GM12873 (cell line): Measurements from ENCODE around the gene ZNF106.

ENCODE experiments used
- CTCF ChIP-seq: IDR thresholded peaks from 2 replicates; pipeline ENCODE4 v1.5.1; 2012; ENCODE audit warnings: low read depth, mild to moderate bottlenecking, moderate library complexity, low read length, control low read depth; ENCODE audit not compliant: insufficient read depth; ENCODE audit errors: missing control alignments

The ZNF106 gene

GRCh38 chr15:42507514-42507913 is 16.6 kb upstream of the ZNF106 start:
- TF ChIP-seq CTCF, result no peak

- TF ChIP-seq CTCF, result no peak
These were observed 13.7 kb upstream of the ZNF106 start for GRCh38 chr15:42504631-42505030.

GRCh38 chr15:42503825-42504224 is 12.9 kb upstream of the ZNF106 start:
- no peak for TF ChIP-seq CTCF

- no peak for TF ChIP-seq CTCF
These were observed 11.5 kb upstream of the ZNF106 start for GRCh38 chr15:42502477-42502876.

GRCh38 chr15:42499858-42500609 is 9.1 kb upstream of the ZNF106 start:
- no peak for TF ChIP-seq CTCF

- no peak for TF ChIP-seq CTCF
These were observed 7.5 kb upstream of the ZNF106 start for GRCh38 chr15:42498212-42499068.
